OCI-LY1 (cell line): ENCODE results near the gene IGIP.

ENCODE experiments used
- CTCF ChIP-seq: fragments of 200-600 bp; sonication (generic), shearing (Covaris generic); IDR thresholded peaks from 2 replicates; pipeline ENCODE4 v1.5.1; 2017; ENCODE audit warnings: mild to moderate bottlenecking, antibody characterized with exemption, low read length, moderate library complexity, mixed read lengths
- EZH2 ChIP-seq: fragments of 200-600 bp; sonication (generic), shearing (Covaris generic); IDR thresholded peaks from 2 replicates; pipeline ENCODE4 v1.8.0; 2017; ENCODE audit warnings: borderline replicate concordance, mixed run types, mild to moderate bottlenecking, antibody characterized with exemption, low read length, moderate library complexity, mixed read lengths

GRCh38 chr5:140109759-140110645 lies 15.7 kb upstream of the IGIP start:
- no peak for TF ChIP-seq CTCF
- TF ChIP-seq EZH2, result no peak
